GM12892 (cell line): ENCODE data around the gene LRP2BP.

Source experiments
- DNase-seq: peaks from one replicate; pipeline ENCODE4 v3.0.0; 2011; ENCODE audit not compliant: insufficient read length
- FAIRE-seq: peaks from 2 replicates; lab custom pipeline; 2011; peaks lifted over from hg19 to GRCh38; lab: Jason Lieb, UNC
- POLR2A ChIP-seq: IDR thresholded peaks from 2 replicates; pipeline ENCODE4 v1.6.1; 2011; ENCODE audit warnings: low read depth, low read length, control low read depth
- POLR2AphosphoS5 ChIP-seq: IDR thresholded peaks from 2 replicates; pipeline ENCODE4 v1.6.1; 2011; ENCODE audit warnings: low read depth, low read length, control low read depth
- TAF1 ChIP-seq: IDR thresholded peaks from 2 replicates; pipeline ENCODE4 v1.6.1; 2011; ENCODE audit warnings: low read depth, mild to moderate bottlenecking, control low read depth, low read length, borderline replicate concordance

Gene LRP2BP

DNA sequence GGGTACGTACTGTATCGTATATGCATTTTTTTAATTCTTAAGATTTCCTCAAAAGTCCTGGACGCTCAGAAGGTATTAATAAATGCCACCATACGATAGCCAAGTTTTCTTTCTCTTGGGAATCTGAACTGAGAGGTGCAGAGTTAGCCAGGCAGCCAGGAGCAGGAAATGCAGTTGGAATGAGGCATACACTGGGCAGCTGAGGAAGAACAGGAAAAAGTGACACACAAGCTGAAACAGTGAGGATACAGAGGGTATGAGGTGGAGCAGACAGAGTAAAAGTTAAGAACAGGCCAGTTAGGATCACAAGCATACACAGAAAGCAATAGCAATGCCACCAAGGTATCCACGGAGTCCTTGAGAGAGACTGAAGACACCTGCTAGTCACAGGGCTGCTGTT lies 16.7 kb upstream of the LRP2BP start:
- no peak for TF ChIP-seq POLR2A
- TF ChIP-seq TAF1 = no peak
- TF ChIP-seq POLR2AphosphoS5 = no peak
- FAIRE-seq (peak; percentile 24), DNase-seq (no peak)

DNA sequence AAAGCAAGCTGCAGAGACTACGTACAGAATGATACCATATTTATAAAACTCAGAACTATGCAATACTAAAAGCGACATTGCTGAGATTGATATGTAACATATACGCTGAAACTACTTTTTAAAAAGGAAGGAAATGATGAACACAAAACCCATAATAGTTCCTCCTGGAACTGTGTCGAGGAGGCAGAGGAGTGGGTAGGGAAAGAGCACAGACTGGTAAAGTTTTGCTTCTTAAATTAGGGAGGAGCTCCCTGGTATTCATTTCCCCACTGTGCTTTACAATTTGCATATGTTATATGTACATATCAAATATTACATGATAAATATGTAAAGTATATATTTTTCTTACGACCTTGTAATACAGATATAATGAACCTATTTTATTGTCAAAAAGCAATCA lies 16.1 kb upstream of the LRP2BP start:
- DNase-seq (no peak), FAIRE-seq (no peak)
- TF ChIP-seq POLR2AphosphoS5 (no peak), POLR2A (no peak)

DNA sequence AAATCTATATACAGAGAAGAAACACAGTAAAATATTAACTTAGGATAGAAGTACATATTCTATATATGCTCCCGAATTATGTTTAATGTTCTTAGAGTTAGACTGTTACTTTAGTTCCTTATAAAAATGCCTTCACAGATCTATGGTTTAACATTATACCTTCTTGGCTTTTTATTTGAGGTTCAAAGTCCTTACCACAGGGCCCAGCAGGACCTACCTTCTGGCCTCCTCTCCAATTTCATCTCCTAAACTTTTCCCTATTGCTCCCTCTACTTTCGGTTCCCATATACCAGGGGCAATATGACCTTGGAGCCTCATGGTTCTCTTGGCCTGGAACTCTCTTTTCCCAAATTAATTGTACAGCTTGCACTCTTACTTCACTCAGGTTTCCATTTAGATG lies 12.7 kb upstream of the LRP2BP start:
- TF ChIP-seq TAF1 (no peak), POLR2A (no peak), POLR2AphosphoS5 (no peak)
- no peak for DNase-seq
- peak; percentile 21 for FAIRE-seq

DNA sequence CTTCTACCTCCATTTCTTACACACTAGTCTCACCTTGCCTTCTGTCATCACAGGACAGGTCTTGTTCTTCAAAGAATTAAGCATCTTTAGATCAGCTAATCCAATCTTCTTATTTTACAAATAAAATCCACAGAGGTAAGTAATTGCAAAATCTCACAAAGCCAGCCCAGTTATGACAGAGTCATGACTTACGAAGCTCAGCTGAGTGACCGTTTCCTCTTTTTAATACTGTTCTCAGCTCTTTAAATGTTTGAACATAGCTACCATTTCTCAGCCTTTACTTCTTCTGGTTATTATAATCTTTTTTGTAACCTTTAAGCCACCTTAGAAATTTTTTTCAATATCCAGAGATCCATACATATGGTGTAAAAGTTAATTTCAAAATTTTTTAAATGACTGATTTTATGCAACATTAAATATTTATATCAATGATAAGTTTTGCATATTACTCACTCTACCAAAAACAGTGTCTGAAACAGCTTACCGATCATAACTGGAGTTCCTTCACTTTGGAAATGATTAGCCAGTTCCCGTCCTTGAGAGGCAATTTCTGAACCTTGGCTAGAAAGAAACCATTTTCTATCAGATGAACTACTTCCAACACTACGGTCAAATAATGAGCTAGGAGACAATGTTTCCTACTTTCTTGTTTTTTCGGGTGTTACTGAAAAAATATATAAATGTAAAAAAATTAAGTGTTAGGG lies 9.7 kb upstream of the LRP2BP start:
- TF ChIP-seq POLR2A (no peak), POLR2AphosphoS5 (no peak), TAF1 (no peak)
- DNase-seq = no peak
- FAIRE-seq = no peak

DNA sequence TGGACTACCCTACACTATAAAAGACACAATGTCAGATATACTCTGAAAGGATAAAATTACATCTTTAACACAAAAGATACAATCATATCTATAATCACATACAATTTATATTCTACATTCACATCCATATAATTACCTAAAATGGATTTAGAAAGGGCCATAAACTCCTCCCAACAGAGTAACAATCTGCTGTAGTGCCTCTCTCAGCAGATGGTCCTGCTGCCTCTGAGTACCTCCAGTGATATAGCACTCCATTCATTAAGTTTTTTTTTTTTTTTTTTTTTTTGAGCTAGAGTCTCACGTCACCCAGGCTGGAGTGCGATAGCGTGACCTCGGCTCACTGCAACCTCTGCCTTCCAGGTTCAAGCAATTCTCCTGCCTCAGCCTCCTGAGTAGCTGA lies 8.3 kb upstream of the LRP2BP start:
- FAIRE-seq = no peak

DNA sequence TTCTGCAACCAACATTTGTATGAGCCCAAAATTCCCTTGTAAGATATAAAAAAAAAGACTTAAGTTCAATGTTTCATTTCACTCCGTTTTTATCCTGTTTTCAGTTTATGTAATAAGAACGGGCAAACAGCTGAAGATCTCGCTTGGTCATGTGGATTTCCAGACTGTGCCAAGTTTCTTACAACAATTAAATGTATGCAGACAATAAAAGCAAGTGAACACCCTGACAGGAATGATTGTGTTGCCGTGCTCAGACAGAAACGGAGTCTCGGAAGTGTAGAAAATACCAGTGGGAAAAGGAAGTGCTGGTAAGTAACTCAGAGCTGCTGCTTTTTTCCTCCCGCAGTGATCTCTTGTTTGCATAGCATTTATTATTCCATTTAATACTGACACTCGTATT lies 3.7 kb upstream of the LRP2BP start:
- FAIRE-seq (no peak), DNase-seq (no peak)
- TF ChIP-seq POLR2AphosphoS5 (no peak), TAF1 (no peak), POLR2A (no peak)

More for the DNA sequence above, 8.3 kb upstream of the LRP2BP start:
- DNase-seq = no peak
- TF ChIP-seq POLR2A (no peak), TAF1 (no peak), POLR2AphosphoS5 (no peak)

DNA sequence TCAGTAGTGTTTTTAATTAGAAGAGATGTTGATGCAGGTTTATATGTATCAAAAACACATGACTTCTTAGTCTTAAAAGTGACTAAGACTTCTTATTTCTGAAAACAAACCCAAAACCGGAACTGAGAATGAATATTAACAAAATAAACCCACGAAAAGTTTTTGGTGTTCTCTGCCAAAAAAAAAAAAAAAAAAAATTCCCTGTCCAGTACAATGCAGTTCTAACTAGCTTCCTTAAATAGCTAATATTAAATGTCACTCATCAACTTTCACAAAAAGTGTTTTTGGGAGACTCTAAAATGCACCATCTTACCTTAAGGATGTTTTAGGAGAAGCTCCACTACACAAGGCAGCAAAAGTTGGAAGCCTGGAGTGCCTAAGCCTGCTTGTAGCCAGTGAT lies 2.9 kb upstream of the LRP2BP start:
- FAIRE-seq (no peak), DNase-seq (no peak)
- TF ChIP-seq TAF1 (no peak), POLR2A (no peak), POLR2AphosphoS5 (no peak)

DNA sequence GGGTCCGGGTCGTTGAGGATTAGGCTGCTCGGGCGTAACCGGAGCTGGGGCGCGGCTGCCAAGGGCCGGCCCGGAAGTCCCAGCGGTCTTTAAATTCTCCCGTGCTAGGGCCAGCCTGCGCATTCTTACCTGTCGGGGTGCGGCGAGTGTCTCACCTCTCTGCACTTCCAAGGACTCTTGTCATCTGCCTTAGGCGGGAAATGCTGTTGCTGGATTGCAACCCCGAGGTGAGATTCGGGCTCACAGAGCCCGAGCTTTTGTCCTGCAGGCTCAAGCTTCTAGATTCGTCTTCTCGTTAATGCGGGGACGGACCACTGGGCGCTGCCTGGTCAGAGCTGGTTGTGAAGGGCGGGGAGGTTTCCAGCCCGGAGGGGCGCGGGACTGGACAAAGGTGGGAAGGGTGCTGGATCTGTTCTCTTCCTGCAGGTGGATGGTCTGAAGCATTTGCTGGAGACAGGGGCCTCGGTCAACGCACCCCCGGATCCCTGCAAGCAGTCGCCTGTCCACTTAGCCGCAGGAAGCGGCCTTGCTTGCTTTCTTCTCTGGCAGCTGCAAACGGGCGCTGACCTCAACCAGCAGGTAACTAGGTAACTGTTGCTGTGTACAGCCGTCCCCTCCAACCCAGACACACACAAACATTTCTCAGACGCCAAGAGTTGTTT lies 1.1 kb upstream of the LRP2BP start, which contains the start of gene ANKRD37:
Gene ANKRD37 (plus strand): TSS at position 118 of the 662 bp plus-strand sequence. CDS start 83 bp downstream, at position 201.
- no peak for DNase-seq
- peak; percentile 33 for FAIRE-seq
- TF ChIP-seq TAF1 = no peak
- peak; percentile 44; the same call in 1 of the 2 replicates for TF ChIP-seq POLR2A
- no peak for TF ChIP-seq POLR2AphosphoS5

DNA sequence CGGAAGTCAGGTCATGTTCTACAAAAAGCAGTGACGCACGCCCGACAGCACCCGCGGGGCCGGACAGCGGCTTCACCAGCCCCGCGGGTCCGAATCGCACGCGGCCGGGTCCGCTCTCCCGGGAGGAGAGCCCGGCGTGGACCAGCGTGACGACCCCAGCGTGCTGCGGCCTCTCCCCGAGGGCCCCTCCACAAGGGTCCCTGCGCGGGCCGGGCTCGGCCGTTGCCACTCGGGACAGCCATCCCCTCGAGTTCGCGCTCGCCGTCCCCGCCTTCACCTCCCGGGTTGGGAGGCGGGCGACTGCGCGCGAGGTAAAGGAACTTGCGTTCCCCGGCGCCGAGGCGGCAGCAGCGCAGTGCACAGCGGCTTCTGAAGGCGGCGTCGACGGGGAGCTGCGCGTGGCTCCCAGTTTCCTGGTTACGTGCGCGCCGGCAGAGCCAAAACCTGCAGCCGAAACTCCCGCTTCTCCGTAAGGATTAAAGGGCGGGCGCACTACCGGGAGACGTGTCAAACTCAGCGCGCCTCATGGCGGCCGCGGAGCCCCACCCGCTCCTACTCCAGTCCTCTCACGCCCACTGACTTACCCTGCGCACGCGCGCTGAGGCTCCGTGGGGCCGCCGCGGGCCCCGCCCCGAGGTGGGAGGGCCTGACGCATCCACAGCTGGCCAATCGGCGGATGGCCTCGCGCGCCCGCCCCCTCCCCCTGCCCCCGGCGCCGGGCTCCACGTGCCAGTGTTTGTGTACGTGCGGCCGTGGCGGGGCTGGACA lies 416 bp upstream of the LRP2BP start:
- DNase-seq = peak; percentile 93
- peak; percentile 99 for FAIRE-seq
- TF ChIP-seq TAF1 (0 out of 2 replicates have a peak, but pooled peaks have one; percentile 36), POLR2AphosphoS5 (peak; percentile 79), POLR2A (peak; percentile 76)

DNA sequence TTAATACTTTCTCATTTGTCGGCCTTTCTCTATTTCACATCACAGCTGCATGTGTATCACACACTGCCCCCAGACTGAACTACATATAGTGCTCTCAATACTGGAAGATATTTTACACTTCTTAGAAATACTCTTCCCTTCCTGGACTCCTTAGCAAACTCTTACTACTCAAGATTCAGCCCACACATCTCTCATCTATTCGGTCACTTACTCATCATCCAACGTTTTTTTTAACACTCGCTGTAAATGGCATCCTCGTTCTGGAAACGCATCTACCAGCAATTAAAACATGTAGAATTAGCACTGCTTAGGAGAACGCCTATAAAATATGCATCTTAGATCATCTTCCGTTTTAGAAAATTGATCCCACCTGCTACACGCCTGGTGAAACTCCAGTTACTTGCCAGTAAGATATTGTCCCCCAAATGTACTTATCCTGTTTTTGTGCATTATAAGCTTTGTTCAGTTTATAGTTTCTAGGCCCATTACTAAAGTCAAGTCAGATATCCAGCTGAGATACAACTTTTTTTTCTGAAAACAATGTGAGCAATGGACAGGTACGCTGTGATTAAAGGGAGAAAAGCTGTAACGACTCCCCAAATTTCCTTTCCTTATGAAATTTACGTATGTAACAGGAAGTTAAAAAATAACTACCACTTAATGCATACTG lies 1.0 kb downstream of the LRP2BP start:
- FAIRE-seq = no peak
- TF ChIP-seq TAF1 (no peak), POLR2A (no peak)
- DNase-seq = no peak

DNA sequence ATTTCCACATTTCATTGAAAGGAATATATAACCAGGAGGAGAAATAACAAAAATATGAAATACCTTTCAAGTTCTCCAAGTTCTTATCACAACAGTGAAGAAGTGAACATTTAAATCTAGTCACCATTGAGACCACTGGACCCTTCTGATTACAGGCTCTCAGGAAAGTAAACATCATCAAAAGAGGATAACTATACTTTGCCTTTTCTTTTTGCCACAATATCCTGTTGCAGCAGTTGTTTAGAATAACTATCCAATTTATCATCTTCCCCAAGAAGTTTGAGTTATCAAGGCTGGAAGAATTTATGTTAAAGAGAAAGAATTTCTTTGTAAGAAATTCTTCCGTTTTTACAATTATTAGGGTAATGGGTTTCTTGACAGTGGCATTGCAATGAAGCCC lies 3.6 kb downstream of the LRP2BP start:
- no peak for TF ChIP-seq POLR2A
- no peak for TF ChIP-seq TAF1
- no peak for TF ChIP-seq POLR2AphosphoS5
- DNase-seq (no peak), FAIRE-seq (no peak)
